ENCODE data around the gene LBP.
"Not testable (repeated sequence)": the region's sequence is repeated elsewhere in the genome, so short reads cannot be mapped to it uniquely, and the experiment has no call there.

Gene LBP

DNA sequence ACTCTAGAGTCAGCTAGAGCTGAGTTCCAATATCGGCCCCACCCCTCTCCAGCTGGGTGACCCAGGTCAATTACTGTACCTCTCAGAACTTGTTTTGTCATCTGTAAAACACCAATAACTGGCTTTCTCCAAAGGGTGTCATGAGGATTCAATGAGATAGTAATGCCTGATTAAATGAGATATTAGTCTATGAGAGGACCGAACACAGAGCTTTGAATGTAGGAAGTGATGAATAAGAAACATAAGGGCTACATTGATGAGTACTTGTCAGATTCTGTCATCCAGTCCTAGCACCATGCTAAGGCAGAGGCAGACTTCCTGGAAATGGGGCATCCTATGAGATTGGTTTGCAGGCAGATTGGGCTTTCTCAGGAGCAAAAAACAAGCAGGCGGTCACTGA is 22.1 kb upstream of the LBP start:
- no peak for DNase-seq

DNA sequence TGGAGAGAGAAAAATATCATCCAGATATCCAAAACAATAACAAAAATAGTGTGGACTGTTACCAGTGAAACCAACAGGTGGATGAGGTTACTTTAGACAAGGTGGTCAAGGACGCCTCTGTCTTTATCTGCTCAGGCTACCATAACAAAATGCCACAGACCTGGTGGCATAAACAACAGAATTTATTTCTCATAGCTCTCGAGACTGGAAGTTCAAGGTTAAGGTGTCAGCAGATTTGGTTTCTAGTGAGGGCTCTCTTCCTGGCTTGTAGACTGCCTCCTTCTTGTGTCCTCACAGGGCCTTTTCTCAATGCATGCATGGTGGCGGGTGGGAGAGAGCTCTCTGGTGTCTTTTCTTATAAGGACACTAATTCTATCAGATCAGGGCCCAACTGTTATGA is 21.1 kb upstream of the LBP start:
- no peak for DNase-seq

DNA sequence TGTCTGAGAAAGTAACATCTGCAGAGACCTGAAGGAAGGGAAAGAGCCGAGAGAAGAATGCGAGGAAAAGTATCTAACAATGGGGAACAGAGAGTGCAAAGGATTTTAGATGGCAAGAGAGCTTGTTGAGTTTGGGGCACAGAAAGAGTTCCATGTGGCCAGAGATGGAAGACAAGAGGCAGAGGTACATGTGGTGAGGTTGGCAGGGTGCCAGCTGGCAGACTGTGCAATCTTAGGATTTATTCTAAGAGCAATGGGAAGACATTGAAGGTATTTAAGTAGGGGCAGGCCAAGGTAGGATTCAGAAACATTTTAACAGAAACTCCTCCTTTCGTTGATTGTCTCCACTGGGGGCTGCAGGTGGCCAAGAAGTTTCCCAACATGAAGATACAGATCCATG is 20.4 kb upstream of the LBP start:
- DNase-seq, result no peak

DNA sequence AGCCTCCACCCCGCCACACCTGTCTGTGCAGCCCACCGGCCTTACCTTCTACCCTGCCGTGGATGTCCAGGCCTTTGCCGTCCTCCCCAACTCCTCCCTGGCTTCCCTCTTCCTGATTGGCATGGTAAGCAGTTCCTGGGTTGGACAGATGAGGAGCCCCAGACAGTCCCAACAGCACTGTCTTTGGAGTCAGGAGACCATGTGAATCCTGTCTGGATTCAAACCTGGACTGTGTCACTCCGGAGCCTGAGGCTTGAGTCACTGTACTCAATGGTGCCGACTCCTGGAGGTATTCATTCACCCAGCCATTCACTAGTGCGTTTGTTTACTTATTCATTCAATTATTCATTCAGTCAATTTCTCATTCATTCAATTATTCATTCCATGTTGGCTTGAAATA is 20.0 kb upstream of the LBP start:
- no peak for DNase-seq

DNA sequence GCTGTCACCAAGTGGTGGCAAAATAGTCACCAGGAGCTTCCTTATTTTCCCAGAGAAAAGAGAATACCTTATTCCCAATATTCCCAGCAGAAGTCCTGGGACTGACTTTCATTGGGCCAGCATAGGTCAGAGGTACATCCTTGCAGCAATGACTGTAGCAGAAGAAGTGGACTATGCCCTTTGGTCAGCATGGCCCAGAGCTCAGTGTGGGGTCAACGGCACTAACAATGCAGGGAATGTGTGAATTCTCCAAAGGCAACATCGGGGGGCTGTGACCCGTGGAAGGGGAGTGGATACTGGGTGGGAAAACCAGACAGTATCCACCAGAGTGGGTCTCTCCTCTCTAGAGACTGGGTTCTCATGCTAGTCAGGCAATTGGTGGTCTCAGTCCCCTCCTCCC is 15.6 kb upstream of the LBP start:
- no peak for DNase-seq

DNA sequence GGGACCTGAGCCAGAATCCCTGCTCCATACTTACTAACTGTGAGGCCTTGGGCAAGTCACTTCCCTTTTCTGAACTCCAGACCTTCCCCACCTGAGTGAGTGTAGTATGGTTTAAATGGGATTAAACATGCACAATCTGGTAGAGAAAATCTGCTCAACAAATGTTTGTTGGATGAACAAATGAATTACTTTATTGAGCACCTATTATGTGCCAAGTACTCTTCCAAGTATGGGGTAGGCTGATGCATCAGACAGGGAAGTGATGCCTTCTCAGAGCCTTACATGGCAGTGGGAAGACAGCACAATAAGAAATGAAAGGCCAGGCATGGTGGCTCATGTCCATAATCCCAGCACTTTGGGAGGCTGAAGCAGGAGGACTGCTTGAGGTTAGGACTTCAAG is 15.0 kb upstream of the LBP start:
- DNase-seq, result no peak

DNA sequence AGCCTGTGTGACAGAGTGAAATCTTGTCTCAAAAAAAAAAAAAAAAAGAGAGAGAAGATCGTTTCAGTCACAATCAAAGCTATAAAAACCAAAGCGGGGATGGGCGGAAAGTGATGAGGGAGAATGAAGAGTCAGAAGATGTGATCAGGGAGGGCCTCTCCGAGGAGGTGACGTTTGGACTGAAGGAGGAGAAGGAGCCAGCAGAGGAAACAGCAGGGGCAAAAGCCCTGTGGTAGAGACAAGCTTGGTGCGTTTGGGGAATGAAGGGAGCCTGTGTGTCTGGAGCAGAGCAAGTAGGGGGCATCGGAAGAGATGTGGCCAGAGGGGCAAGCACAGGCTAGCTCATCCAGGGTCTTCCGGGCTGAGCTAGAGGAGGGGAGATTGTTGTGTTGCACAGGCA is 14.5 kb upstream of the LBP start:
- no peak for DNase-seq

DNA sequence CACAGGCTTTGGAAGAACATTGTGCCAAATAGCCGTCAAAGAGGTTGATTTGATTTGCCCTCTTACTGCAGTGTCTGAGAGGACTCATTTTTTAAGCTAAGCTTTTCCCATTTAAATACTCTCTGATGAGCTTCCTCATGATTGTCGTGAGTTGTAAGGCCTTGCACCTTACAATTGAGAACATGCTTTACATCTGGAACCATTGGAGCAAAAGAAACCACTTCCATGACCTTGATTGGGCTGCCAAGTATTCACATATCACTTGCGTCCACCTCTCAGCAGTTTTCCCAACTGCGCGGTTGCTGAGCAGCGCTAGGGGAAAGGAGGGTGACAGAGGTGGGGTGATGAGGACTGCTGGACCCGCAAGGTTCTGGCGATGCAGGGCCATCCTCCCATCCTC is 12.3 kb upstream of the LBP start:
- no peak for DNase-seq

DNA sequence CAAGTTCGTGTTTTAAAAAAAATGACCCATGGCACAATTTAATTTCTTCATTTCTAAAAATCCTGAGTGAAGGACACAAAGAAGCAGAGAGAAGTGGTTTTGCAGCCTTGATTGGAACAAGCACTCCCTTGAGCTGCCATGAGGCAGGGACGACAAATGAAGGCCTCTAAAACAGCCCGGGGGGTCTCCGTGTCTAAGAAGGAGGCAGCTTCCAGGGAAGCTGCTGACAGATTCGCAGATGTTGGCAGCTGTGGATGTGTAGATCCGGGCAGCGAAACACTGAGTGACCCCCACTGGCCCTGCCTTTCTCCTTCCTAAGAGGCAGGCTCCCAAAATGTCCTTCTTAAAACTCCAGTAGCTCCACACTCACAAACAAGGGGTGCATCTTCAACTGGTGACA is 9.6 kb upstream of the LBP start:
- DNase-seq, result no peak

DNA sequence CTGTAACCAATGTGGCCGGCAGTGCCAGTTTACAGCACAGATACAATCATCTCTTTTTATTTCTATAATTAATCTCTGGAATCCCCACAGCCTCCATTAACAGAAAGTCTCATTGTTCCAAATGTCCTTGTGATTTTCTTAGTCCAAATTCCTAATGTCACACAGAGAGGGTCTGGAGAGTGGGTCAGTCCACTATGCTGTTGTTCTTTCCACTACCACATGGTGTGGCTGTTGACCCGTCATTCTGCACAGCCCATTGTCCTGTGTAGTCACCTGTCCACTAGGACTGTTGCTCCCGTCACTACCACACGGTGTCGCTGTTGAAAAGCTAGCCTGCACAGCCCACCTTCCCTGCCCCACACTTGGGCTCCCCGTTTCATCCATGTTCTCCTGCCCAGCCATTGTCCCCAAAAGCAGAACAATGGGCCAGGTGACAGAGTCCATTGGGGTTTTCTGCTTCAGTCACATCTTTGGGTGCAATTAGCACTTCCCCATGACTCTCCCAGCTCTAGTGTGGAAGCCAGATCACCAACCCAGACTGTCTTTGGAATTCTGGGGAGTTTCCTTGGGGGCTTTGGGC is 8.6 kb upstream of the LBP start:
- no peak for DNase-seq

DNA sequence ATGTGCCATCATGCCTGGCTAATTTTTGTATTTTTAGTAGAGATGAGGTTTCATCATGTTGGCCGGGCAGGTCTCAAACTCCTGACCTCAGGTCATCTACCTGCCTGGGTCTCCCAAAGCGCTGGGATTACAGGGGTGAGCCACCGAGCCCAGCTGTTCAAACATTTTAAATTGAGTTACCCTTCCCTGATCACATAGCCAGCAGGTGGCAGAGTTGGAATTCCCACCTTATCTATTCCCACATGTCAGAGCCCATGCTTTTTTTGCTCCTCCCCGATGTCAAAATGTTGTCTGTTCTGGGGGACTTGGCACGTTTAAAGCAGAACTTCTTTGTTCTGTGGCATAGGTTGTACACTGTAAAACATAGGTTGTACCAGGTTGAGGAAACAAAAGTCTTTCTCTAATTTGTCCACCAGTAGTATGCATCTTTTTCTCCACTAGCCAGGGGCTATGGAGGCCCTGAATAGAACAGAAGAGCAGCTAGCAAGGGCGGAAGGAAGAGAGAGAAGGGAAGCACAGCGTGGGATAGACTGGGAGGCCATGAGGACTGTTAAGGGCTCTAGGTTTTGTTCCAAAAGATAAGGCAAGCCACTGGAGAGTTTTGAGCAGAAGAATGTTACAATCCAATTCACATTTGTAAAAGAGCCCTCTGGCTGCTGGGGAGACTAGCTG is 7.3 kb upstream of the LBP start:
- no peak for DNase-seq

DNA sequence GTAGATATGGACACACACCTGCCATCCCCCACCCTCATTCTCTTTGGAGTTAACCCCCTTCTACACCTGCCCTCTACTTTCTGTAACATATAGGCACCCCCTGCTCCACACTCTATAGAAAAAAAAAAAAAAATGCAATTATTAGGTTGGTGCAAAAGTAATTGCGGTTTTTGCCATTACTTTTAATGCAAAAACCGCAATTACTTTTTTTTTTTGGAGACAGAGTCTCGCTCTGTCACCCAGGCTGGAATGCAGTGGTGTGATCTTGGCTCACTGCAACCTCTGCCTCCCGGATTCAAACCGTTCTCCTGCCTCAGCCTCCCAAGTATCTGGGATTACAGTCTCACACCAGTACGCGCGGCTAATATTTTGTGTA is 6.8 kb upstream of the LBP start:
- not testable (repeated sequence) for DNase-seq

DNA sequence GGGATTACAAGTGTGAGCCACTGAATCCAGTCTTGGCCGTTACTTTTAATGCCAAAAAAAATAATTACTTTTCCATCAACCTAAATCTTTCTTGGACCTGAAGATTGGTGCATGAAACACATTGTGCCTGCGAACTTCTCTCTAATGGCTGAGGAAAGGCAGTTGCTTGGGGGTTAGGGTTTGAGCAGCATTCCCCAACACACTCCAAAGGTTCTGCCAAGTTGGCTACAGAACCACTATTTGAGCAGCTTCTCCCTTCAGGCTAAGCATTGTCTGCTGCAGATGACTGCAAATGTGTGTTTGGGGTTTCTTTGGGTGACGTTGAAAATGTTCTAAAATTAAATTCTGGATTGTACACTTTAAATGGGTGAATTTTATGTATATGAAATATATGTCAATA is 6.3 kb upstream of the LBP start:
- no peak for DNase-seq

DNA sequence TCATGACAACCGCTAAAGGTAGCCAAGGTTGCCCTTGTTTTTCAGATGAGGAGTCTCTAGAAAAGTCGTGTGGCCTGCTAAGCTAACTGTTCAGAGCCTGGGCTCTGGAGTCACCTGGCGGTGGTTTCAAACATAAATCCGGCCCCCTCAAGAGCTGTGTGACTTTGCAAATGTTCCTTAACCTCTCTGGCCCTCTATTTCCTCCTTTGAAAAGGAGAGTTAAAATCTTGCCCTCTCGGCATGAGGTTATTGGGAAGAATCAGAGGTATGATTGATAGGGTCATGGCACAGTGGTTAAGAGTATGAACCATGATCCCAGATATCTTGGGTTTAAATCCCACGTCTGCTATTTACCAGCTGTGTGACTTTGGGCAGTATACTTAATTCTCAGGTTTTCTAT is 5.6 kb upstream of the LBP start:
- no peak for DNase-seq

DNA sequence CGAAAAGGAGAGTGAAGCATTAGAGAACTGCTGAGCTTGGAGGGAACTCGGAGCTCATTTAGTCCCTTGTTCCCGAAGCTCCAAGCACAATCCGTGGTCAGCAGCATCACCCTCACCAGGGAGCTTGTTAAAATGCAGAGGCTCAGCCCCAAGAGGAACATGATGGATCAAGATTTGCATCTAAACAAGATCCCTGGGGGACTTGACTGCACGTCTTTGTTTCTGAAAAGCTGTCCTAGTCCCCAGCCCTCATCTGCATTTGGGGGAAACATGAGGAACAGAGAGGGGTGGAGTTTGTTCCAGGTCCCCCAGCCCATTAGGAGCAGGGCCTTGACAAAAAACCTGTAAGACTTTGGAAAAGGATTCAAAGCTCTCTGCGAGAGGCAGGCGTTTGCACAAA is 4.1 kb upstream of the LBP start:
- DNase-seq, result no peak

DNA sequence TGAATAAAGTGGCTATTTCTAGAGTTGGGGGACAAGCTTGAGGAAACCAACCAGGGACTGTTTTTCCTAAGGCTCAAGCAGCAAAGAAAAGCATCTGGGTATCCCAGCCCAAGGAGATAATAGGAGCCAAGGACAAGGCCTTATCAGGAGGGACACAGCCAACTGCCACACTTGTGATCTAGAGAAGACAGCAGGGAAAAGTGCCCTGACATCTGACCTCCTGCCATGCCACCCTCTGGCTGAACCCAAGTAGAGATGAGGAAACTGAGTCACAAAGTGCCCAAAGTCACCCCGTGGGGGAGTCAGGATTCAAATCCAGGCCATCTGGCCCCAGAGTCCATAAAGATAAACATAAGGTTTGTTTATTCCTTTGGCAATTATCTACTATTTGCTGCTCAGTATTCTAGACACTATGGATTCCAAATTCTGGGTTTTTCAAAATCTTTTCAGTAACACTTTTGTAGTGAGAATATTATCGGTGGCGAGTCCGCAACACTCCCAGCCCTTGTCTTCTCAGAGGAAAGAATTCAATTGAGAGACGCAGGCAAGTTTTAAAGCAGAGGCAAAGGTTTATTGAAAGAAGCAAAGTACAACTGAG is 3.5 kb upstream of the LBP start:
- no peak for DNase-seq

DNA sequence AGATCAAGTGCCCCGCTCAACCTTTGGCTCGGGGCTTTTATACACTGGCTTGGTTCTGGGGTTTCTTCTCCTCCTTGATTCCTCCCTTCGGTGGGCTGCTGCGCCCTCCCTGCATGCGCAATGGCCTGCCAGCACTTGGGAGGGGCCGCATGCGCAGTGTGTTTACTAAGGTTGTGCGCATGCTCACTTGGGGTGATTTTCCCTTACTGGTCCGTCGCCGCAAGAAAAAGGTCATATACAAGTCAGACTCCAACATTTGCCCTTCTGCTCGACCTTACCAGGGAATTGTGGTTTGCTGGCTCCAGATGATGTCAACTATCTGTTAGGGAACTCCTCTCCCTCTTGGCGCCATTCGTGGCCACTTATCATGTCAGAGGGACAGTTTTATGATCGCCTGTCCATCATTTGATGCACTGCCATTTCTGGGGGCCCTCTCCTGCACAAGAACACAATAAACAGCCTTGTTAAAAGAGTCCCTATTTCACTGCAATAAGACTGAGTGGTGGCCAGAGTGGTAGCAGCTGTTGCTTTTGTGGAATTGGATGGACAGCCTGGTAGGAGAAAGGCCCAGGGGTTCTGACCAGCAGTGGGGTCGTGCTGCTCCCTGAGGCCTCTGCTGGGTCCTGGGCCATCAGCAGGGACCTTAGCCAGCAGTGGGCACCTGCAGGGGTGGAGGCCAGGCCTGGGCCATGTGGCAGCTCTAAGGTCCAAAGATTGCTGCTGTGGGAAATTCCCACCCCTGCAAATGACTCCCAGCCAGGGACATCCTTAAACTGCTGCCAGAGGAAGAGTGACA is 2.8 kb upstream of the LBP start:
- no peak for DNase-seq

DNA sequence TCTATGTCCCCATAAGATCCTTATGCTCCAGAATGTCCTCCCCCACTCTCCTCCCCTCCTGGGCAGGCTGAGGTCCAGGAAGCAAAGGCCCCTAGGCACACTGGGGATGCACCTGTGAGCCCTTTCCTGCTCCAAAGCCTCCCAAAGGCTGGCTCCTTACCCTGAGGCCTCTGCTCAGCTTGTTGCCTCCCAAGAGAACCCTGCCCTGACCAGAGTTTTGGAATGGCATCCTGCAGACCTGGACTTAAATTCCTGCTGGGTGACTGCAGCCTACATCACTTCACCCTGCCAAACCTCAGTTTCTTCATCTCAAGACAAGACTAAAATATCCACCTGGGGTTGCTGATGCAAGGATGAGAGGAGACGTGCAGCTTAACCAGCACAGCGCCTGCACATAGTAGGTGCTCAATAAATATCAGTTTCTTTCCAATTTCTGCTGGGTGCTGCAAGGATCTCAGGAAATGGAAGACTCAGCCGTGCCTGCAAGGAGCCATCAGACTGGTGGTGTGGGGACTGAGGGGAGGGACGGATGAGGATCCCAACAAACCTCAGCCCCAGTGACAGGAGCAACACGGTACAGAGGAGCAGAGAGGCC is 2.1 kb upstream of the LBP start:
- no peak for DNase-seq

DNA sequence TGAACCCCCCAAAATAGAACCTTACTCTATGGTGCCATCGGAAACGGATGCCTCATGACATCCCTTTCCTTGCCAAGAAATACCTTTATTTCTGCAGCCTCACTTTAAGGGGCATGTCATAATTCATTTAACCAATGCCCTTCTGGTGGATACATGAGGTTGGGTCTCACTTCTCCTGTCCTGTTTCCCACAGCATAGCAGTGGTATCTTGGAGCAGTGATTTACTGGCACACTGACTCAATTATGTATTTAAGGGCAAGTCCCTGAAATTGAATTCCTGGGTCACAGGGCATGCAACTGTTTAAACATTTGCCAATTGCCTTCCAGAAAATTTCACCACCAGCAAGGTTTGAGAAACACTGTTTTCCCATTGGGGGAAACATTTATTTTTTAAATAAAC is 639 bp upstream of the LBP start:
- no peak for DNase-seq

DNA sequence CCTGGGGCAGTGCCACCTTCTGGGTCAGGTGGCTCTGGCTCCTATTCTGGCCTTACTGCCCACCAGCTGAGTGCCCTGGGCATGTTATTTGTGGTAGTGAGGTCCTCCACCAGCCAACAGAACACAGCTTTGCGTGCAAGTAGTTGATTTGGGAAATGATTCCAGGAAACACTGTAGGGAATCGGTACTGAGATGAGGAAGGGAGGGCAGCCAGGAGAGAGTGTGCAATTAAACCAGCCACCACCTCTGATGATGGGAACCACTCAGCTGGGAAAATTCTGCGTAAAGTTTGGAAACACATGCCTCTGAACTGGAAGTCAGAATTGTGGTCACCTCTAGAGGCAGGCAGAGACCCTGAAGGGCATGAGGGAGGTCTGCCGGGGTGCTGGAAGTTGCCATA is 459 bp downstream of the LBP start:
- no peak for DNase-seq

DNA sequence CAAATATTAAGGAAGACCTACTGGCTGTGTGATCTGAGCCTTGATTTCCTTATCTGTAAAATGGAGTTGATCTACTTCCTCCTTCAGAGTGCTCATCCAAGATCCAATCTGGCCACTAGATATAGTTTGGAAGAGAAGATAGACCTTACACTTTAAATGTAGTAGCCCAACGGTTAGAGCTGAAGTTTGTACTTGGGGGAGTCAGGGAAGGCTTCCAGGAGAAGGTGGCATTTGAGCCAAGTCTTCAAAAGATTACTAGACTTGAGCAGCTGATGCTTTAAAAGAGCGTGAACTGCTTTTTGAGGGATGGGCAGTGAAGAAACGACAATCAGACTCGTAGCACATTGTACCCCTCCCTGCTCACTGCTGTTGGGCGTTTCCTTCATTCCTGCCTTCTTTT is 3.6 kb downstream of the LBP start:
- DNase-seq, result no peak

DNA sequence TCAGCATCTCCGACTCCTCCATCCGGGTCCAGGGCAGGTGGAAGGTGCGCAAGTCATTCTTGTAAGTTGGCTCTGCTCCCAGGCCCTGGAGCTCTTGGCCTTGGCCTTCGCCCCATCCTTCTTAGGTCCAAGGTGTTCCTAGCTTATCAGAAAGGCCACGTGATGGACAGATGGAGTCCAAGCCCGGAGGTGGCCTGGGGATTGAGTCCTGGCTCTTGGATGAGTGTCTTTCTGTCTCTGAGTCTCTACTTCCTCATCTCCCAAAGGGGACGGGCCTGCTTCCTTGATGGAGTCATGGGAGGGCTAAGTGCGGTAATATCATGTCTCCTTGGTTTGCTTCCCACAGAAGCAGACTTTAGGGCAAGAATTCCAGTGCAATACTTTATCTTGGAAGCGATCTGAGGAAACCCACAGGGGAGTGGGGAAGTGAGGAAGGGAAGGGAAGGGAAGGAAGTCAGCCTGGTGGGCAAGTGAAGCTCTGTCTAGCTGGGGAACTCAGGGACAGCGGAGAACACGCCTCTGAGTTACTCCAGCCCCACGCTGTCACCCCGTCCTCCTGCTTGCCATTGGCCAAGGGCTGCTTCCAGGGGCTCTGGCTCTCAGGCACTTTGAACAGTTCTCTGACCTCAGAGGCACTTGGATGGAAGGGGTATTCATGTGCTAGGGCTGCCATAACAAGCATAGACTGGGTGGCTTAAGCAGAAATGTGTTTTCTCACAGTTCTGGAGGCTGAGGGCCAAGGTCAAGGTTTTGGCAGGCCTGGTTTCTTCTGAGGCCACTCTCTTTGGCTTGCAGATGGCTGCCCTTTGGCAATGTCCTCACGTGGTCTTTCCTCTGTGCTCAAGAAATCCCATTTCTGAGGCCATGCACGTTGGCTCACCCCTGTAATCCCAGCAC is 4.8 kb downstream of the LBP start:
- no peak for DNase-seq

DNA sequence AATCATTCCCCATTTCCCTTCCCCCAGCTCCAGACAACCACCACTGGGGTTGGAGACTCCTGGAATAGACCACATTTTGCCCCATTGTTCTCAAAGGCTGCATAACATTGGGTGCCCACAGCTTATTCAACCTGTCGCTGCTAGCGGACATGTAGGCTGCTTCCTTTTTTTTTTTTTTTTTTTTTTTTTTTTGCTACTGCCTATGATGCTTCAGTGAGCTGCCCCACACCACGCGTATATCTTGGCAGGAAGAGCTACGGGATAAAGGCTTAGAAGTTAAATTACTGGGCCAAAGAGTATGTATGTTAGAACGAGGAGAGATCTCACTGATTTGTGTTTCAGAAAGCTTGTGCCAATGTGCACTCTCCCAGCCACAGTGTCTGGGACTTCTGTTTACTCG is 7.0 kb downstream of the LBP start:
- DNase-seq, result no peak
